Measurements from ENCODE around the gene PTX4.

PTX4 gene

GRCh38 chr16:1456951-1457350 lies 31.8 kb downstream of the PTX4 start:
- H3K4me3 ChIP-seq, result no peak overlapping the region
- H3K27ac ChIP-seq, result peak overlapping the region; percentile 84
- no peaks in the 10 kb centered on the region for H3K9me3 ChIP-seq
- TF ChIP-seq Cebpa-rat (IDR thresholded peaks at IDR 0.05), result no peak
- H3K27me3 ChIP-seq, result no peaks in the 10 kb centered on the region
- peak overlapping the region; percentile 93 for H3K4me2 ChIP-seq
- peaks cover 61% of the 10 kb centered on the region for H4K20me1 ChIP-seq
- peaks cover 83% of the 10 kb centered on the region for H3K4me1 ChIP-seq
- H3K36me3 ChIP-seq, result peaks cover 90% of the 10 kb centered on the region
- H3K9ac ChIP-seq, result peak overlapping the region; percentile 63

GRCh38 chr16:1455190-1456171 lies 33.3 kb downstream of the PTX4 start:
- Histone ChIP-seq H3K27ac (peak overlapping the region; percentile 69), H3K4me2 (peak overlapping the region; percentile 49), H3K9me3 (no peaks in the 10 kb centered on the region), H4K20me1 (peaks cover 46% of the 10 kb centered on the region), H3K9ac (peak overlapping the region; percentile 65; the same call in 1 of the 2 replicates), H3K4me1 (peaks cover 73% of the 10 kb centered on the region), H3K27me3 (no peaks in the 10 kb centered on the region), H3K36me3 (peaks cover 90% of the 10 kb centered on the region), H3K4me3 (no peak overlapping the region)
- no peak for TF ChIP-seq Cebpa-rat (IDR thresholded peaks at IDR 0.05)

- no peak for TF ChIP-seq Cebpa-rat (IDR thresholded peaks at IDR 0.05)
- Histone ChIP-seq H3K9me3 (no peaks in the 10 kb centered on the region), H3K36me3 (peaks cover 91% of the 10 kb centered on the region), H3K4me1 (peaks cover 63% of the 10 kb centered on the region), H3K4me2 (peak overlapping the region; percentile 49), H3K9ac (peak overlapping the region; percentile 65), H4K20me1 (peaks cover 37% of the 10 kb centered on the region), H3K27me3 (no peaks in the 10 kb centered on the region), H3K27ac (peak overlapping the region; percentile 69), H3K4me3 (no peak overlapping the region)
Measured at GRCh38 chr16:1454561-1454960, 34.2 kb downstream of the PTX4 start.

- Histone ChIP-seq H3K4me2 (peak overlapping the region; percentile 49; the same call in 1 of the 2 replicates), H3K9ac (peak overlapping the region; percentile 65; the same call in 1 of the 2 replicates), H3K4me1 (peaks cover 51% of the 10 kb centered on the region), H3K27ac (peak overlapping the region; percentile 69), H3K4me3 (no peak overlapping the region), H3K36me3 (peaks cover 99% of the 10 kb centered on the region), H4K20me1 (peaks cover 26% of the 10 kb centered on the region), H3K9me3 (no peaks in the 10 kb centered on the region), H3K27me3 (no peaks in the 10 kb centered on the region)
- no peak for TF ChIP-seq Cebpa-rat (IDR thresholded peaks at IDR 0.05)
Measured at GRCh38 chr16:1453316-1453715, 35.4 kb downstream of the PTX4 start.

- Histone ChIP-seq H3K27ac (no peak overlapping the region), H4K20me1 (peaks cover 18% of the 10 kb centered on the region; the same call in 1 of the 2 replicates), H3K27me3 (no peaks in the 10 kb centered on the region), H3K36me3 (peaks cover 99% of the 10 kb centered on the region), H3K9me3 (no peaks in the 10 kb centered on the region), H3K4me1 (peaks cover 48% of the 10 kb centered on the region), H3K9ac (no peak overlapping the region), H3K4me3 (no peak overlapping the region), H3K4me2 (no peak overlapping the region)
- no peak for TF ChIP-seq Cebpa-rat (IDR thresholded peaks at IDR 0.05)
Measured at GRCh38 chr16:1452530-1452929, 36.2 kb downstream of the PTX4 start.

GRCh38 chr16:1451702-1452392 lies 36.9 kb downstream of the PTX4 start:
- Histone ChIP-seq H3K36me3 (peaks cover 98% of the 10 kb centered on the region), H4K20me1 (peaks cover 11% of the 10 kb centered on the region; the same call in 1 of the 2 replicates), H3K9me3 (no peaks in the 10 kb centered on the region), H3K4me1 (peaks cover 46% of the 10 kb centered on the region), H3K27ac (no peak overlapping the region), H3K9ac (no peak overlapping the region), H3K27me3 (no peaks in the 10 kb centered on the region), H3K4me3 (no peak overlapping the region), H3K4me2 (no peak overlapping the region)
- TF ChIP-seq Cebpa-rat (IDR thresholded peaks at IDR 0.05), result no peak

GRCh38 chr16:1450841-1451240 lies 37.9 kb downstream of the PTX4 start:
- no peak overlapping the region for H3K27ac ChIP-seq
- H3K4me3 ChIP-seq, result no peak overlapping the region
- no peak for TF ChIP-seq Cebpa-rat (IDR thresholded peaks at IDR 0.05)
- peaks cover 46% of the 10 kb centered on the region for H3K4me1 ChIP-seq
- H3K36me3 ChIP-seq, result peaks cover 98% of the 10 kb centered on the region
- H3K4me2 ChIP-seq, result no peak overlapping the region
- H3K9ac ChIP-seq, result no peak overlapping the region
- no peaks in the 10 kb centered on the region for H3K9me3 ChIP-seq
- H4K20me1 ChIP-seq, result peaks cover 1% of the 10 kb centered on the region; the same call in 1 of the 2 replicates
- H3K27me3 ChIP-seq, result no peaks in the 10 kb centered on the region

- Histone ChIP-seq H3K27me3 (no peaks in the 10 kb centered on the region), H4K20me1 (no peaks in the 10 kb centered on the region; the same call in 1 of the 2 replicates), H3K9ac (no peak overlapping the region), H3K36me3 (peaks cover 93% of the 10 kb centered on the region), H3K4me1 (peaks cover 46% of the 10 kb centered on the region), H3K4me3 (no peak overlapping the region), H3K4me2 (no peak overlapping the region), H3K9me3 (no peaks in the 10 kb centered on the region), H3K27ac (no peak overlapping the region; the same call in 1 of the 2 replicates)
- TF ChIP-seq Cebpa-rat (IDR thresholded peaks at IDR 0.05), result no peak
Measured at GRCh38 chr16:1450218-1450617, 38.5 kb downstream of the PTX4 start.

- no peak overlapping the region for H3K4me3 ChIP-seq
- H3K4me1 ChIP-seq, result peaks cover 46% of the 10 kb centered on the region
- no peaks in the 10 kb centered on the region for H3K9me3 ChIP-seq
- no peak for TF ChIP-seq Cebpa-rat (IDR thresholded peaks at IDR 0.05)
- no peaks in the 10 kb centered on the region for H3K27me3 ChIP-seq
- H3K27ac ChIP-seq, result no peak overlapping the region
- H3K4me2 ChIP-seq, result no peak overlapping the region
- H3K36me3 ChIP-seq, result peaks cover 83% of the 10 kb centered on the region
- no peaks in the 10 kb centered on the region for H4K20me1 ChIP-seq
- no peak overlapping the region for H3K9ac ChIP-seq
Measured at GRCh38 chr16:1449201-1449788, 39.4 kb downstream of the PTX4 start.

All from BLaER1 (cell line).